Measurements from ENCODE around the gene FBXO47.

The FBXO47 gene

DNA sequence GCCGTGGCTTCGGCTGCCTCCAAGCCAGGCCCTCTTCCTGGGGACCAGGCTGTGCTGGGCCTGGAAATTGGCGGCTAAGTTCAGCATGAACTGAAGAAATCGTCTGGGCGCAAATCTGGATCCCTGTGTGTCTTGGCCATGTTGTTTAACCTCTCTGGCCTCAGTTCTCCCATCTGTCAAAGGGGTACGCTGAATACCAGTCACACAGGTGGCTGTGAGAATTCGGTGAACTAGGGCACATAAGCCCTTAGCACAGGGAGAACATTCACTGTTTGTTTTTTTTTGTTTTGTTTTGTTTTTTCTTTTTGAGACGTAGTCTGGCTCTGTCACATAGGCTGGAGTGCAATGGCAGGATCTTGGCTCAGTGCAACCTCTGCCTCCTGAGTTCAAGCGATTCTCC lies 78.4 kb downstream of the FBXO47 start:
- Histone ChIP-seq H4K20me1 (ENCODE audit: insufficient read depth) (no peaks in the 10 kb centered on the region), H3K4me1 (ENCODE audit: low read depth, poor library complexity, severe bottlenecking) (no peaks in the 10 kb centered on the region), H3K36me3 (ENCODE audit: insufficient read depth) (no peaks in the 10 kb centered on the region)

DNA sequence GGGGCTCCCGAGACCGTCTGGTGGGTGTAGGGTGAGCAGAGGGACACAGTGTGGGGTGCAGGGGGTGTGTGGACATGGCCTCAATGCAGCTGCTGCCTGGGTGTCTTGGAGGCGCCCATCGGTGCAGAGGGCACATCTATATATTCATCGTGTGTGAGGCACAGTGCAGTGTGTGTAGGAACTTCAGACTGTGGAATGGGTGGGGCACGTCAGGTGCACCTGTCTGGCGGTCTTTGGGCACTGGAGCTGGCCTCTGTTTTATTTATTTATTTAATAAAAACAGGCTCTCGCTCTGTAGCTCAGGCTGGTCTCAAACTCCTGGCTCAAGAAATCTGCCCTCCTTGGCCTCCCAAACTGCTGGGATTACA lies 80.6 kb downstream of the FBXO47 start:
- Histone ChIP-seq H3K79me2 (ENCODE audit: insufficient read depth, low read depth) (peaks cover under 1% of the 10 kb centered on the region), H3K4me1 (ENCODE audit: low read depth, poor library complexity, severe bottlenecking) (peaks cover 4% of the 10 kb centered on the region), H2AFZ (ENCODE audit: low read depth) (no peak overlapping the region), H4K20me1 (ENCODE audit: insufficient read depth) (no peaks in the 10 kb centered on the region), H3K9ac (no peak overlapping the region), H3K4me3 (IDR thresholded peaks at IDR 0.05; ENCODE audit: insufficient read depth, low read depth, low read length) (no peak overlapping the region), H3K27me3 (ENCODE audit: insufficient read depth, low read depth) (no peaks in the 10 kb centered on the region), H3K4me2 (no peak overlapping the region), H3K27ac (no peak overlapping the region), H3K36me3 (ENCODE audit: insufficient read depth) (no peaks in the 10 kb centered on the region)
- TF ChIP-seq, protein P1, sequence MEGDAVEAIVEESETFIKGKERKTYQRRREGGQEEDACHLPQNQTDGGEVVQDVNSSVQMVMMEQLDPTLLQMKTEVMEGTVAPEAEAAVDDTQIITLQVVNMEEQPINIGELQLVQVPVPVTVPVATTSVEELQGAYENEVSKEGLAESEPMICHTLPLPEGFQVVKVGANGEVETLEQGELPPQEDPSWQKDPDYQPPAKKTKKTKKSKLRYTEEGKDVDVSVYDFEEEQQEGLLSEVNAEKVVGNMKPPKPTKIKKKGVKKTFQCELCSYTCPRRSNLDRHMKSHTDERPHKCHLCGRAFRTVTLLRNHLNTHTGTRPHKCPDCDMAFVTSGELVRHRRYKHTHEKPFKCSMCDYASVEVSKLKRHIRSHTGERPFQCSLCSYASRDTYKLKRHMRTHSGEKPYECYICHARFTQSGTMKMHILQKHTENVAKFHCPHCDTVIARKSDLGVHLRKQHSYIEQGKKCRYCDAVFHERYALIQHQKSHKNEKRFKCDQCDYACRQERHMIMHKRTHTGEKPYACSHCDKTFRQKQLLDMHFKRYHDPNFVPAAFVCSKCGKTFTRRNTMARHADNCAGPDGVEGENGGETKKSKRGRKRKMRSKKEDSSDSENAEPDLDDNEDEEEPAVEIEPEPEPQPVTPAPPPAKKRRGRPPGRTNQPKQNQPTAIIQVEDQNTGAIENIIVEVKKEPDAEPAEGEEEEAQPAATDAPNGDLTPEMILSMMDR (conservative IDR thresholded peaks at IDR 0.05; ENCODE audit: low read depth, low read length): no peak

More for the DNA sequence above, 78.4 kb downstream of the FBXO47 start:
- TF ChIP-seq, protein P1 (conservative IDR thresholded peaks at IDR 0.05; ENCODE audit: low read depth, low read length): no peak
- Histone ChIP-seq H2AFZ (ENCODE audit: low read depth) (no peak overlapping the region), H3K4me2 (no peak overlapping the region), H3K79me2 (ENCODE audit: insufficient read depth, low read depth) (no peaks in the 10 kb centered on the region; the same call in 1 of the 2 replicates), H3K4me3 (IDR thresholded peaks at IDR 0.05; ENCODE audit: insufficient read depth, low read depth, low read length) (no peak overlapping the region), H3K9ac (no peak overlapping the region), H3K27ac (no peak overlapping the region), H3K27me3 (ENCODE audit: insufficient read depth, low read depth) (no peaks in the 10 kb centered on the region)
